ENCODE results near the gene GPHA2. TPM values are rescaled to one million over a fixed set of nuclear protein-coding genes. Genes with fewer than 3 reads are reported as not detected.

GPHA2 gene
- total and polyA plus RNA-seq, 2 of the 13 experiments (the other 11 are each of a cell fraction or from before 2014, with no cell fraction given), result 13.0 to 19.1 TPM

- TF ChIP-seq NFYC (CRISPR knock-in tag; IDR thresholded peaks at IDR 0.05), result no peak
Observed at GRCh38 chr11:64893194-64894069, 42.3 kb downstream of the GPHA2 start (continued).

GRCh38 chr11:64892838-64893193 lies 42.9 kb downstream of the GPHA2 start:
- in situ Hi-C loops (cut with HindIII; ENCODE audit: extremely low pct_ligation_motif_present, low pct_unique_long_range_greater_than_20kb), result loop anchor here (5.0 kb wide), 2 partner anchors 46 to 106 kb away; no protein-coding TSS in a partner anchor
- peak; percentile 1 for ATAC-seq
- TF ChIP-seq ZNF609 (CRISPR knock-in tag; IDR thresholded peaks at IDR 0.05; ENCODE audit: borderline replicate concordance), result no peak
- no peak for TF ChIP-seq MBD4 (IDR thresholded peaks at IDR 0.05; ENCODE audit: borderline replicate concordance, low read length)
- TF ChIP-seq HNRNPH1 (optimal IDR thresholded peaks at IDR 0.05; ENCODE audit: low read depth, low read length), result no peak
- no peak for TF ChIP-seq ZNF850 (CRISPR knock-in tag; conservative IDR thresholded peaks at IDR 0.05)
- no peak for TF ChIP-seq FOXC1 (CRISPR knock-in tag; IDR thresholded peaks at IDR 0.05; ENCODE audit: borderline replicate concordance)
- TF ChIP-seq ZNF333 (CRISPR knock-in tag; IDR thresholded peaks at IDR 0.05; ENCODE audit: borderline replicate concordance), result no peak
- TF ChIP-seq SUZ12 (IDR thresholded peaks at IDR 0.05; ENCODE audit: low read depth, low read length), result no peak
- no peak for TF ChIP-seq MAFK (conservative IDR thresholded peaks at IDR 0.05 in 1 of 2, IDR thresholded peaks at IDR 0.05 in 1 of 2; ENCODE audit: low read length in 2 of 2)
- TF ChIP-seq TARDBP (CRISPR knock-in tag; IDR thresholded peaks at IDR 0.05), result no peak
- TF ChIP-seq, protein P1, sequence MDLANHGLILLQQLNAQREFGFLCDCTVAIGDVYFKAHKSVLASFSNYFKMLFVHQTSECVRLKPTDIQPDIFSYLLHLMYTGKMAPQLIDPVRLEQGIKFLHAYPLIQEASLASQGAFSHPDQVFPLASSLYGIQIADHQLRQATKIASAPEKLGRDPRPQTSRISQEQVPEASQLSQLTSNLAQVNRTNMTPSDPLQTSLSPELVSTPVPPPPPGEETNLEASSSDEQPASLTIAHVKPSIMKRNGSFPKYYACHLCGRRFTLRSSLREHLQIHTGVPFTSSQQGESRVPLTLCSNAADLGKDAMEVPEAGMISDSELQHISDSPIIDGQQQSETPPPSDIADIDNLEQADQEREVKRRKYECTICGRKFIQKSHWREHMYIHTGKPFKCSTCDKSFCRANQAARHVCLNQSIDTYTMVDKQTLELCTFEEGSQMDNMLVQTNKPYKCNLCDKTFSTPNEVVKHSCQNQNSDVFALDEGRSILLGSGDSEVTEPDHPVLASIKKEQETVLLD (CRISPR knock-in tag; IDR thresholded peaks at IDR 0.05; ENCODE audit: low read depth), result no peak
- peak; percentile 25 for TF ChIP-seq ZNF563 (CRISPR knock-in tag; IDR thresholded peaks at IDR 0.05)
- TF ChIP-seq ZNF678 (CRISPR knock-in tag; IDR thresholded peaks at IDR 0.05), result no peak
- no peak for TF ChIP-seq ZNF512 (CRISPR knock-in tag; IDR thresholded peaks at IDR 0.05)

More at GRCh38 chr11:64892838-64893193, 42.9 kb downstream of the GPHA2 start:
- H3K4me1 ChIP-seq (ENCODE audit: insufficient read depth, low read length), result peaks cover 60% of the 10 kb centered on the region
- intact Hi-C loops (cut with micrococcal nuclease; ENCODE audit: unreplicated experiment), result no loop called here
- H3K9me3 ChIP-seq (ENCODE audit: low read length), result no peaks in the 10 kb centered on the region
- H3K4me3 ChIP-seq (replicated peaks in 1 of 3; ENCODE audit: insufficient read depth in 1 of 3, low read depth in 2 of 3, low read length in 3 of 3), result peak overlapping the region; percentile 80 to 96 (median 95)
- peaks cover 27% of the 10 kb centered on the region for H3K79me2 ChIP-seq (ENCODE audit: insufficient read depth, low read length)
- DNase-seq (ENCODE audit: low spot score) (no peak), FAIRE-seq (no peak)
- BruUV-seq (replicated peaks), result TSS peak; percentile 70
- CTCF ChIA-PET (ENCODE audit: low intra/inter-chr PET ratio, low total read pairs), result interaction anchor here (2.0 to 3.9 kb wide), 2 partner anchors 23 to 45 kb away, joined by 5 to 72 read pairs; no protein-coding TSS in a partner anchor
- H3K27ac ChIP-seq (ENCODE audit: extremely low read length, insufficient read depth, low read length), result peak overlapping the region; percentile 88
- POLR2A ChIA-PET, result interaction anchor here (0.8 to 11.5 kb wide), 11 partner anchors 10 to 242 kb away, joined by 3 to 132 read pairs (median 6); partner anchors contain the start of genes BATF2, CDC42BPG and EHD1
- peaks cover 5% of the 10 kb centered on the region in 2 experiments; a peak in 2 of 5 replicates for H3K36me3 ChIP-seq (replicated peaks in 1 of 2; ENCODE audit: control insufficient read depth in 1 of 2, insufficient read depth in 2 of 2, low read length in 2 of 2)
- H3K9ac ChIP-seq (ENCODE audit: insufficient read depth, low read depth, low read length), result peak overlapping the region; percentile 96
- H4K20me1 ChIP-seq (ENCODE audit: insufficient read depth, low read length), result peaks cover 10% of the 10 kb centered on the region; the same call in 1 of the 2 replicates
- H3K4me2 ChIP-seq (ENCODE audit: low read depth, low read length), result peak overlapping the region; percentile 94
- no peaks in the 10 kb centered on the region; a peak in 1 of 5 replicates for H3K27me3 ChIP-seq (ENCODE audit: control insufficient read depth in 1 of 2, insufficient read depth in 2 of 2, low read length in 2 of 2)
- H2AFZ ChIP-seq (ENCODE audit: low read length), result no peak overlapping the region
- WGBS (ENCODE audit: low lambda C conversion rate), result no CpG with 5 or more reads among the region's 10 CpGs

Measured in HepG2 (cell line).